Activated naive CD4-positive, alpha-beta T cell treated with Interleukin-2 at 50 U/mL for 16 hours (primary cell): ENCODE results near the gene RILPL2.
"Not testable (repeated sequence)": the region's sequence is repeated elsewhere in the genome, so short reads cannot be mapped to it uniquely, and the experiment has no call there.

ENCODE experiments used
- DNase-seq: peaks from one replicate; pipeline ENCODE4 v3.0.0-alpha.2; 2020

Gene RILPL2

GRCh38 chr12:123379391-123379790 is 57.1 kb downstream of the RILPL2 start:
- DNase-seq, result no peak

GRCh38 chr12:123372415-123372814 is 64.1 kb downstream of the RILPL2 start:
- DNase-seq, result not testable (repeated sequence)

- DNase-seq, result not testable (repeated sequence)
Measured at GRCh38 chr12:123371667-123372368, 64.7 kb downstream of the RILPL2 start.

- DNase-seq, result no peak
Measured at GRCh38 chr12:123369229-123369628, 67.3 kb downstream of the RILPL2 start.

GRCh38 chr12:123368431-123368830 is 68.1 kb downstream of the RILPL2 start:
- not testable (repeated sequence) for DNase-seq

GRCh38 chr12:123367511-123367910 is 69.0 kb downstream of the RILPL2 start:
- no peak for DNase-seq
